ENCODE results near the gene CEACAM19. TPM values are rescaled to one million over a fixed set of nuclear protein-coding genes. Genes with fewer than 3 reads are reported as not detected.

The CEACAM19 gene
- total and polyA plus RNA-seq, 2 donors (not counting 3 experiments of a cell fraction or from before 2014, with no cell fraction given): 9.9 to 14.5 TPM

DNA sequence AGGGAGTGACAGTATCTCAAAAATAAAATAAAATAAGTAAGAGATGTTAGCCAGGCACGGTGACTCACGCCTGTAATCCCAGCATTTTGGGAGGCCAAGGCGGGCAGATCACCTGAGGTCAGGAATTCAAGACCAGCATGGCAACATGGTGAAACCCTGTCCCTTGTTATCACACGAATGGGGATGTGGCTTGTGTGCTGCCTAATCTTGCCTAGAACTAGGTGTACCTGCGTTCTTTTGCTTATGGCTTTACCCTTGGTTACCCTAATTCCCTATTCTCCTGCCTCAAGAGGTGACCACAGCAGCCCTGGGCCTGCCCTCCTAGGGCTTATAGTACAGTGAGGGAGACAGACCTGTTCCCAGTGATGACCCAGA, 33.9 kb upstream of the CEACAM19 start:
- ChIA-PET POLR2A (no interaction called here), CTCF (interaction anchor here (1.1 kb wide), 1 partner anchor 67 kb away, joined by 3 read pairs; no protein-coding TSS in a partner anchor)
- Histone ChIP-seq H3K27ac (ENCODE audit: insufficient read depth, low read depth, low read length) (no peak overlapping the region), H4K20me1 (replicated peaks; ENCODE audit: control insufficient read depth, extremely low read depth, insufficient read depth, low read length) (no peaks in the 10 kb centered on the region), H3K4me3 (replicated peaks in 1 of 3; ENCODE audit: insufficient read depth in 1 of 3, low read depth in 1 of 3, low read length in 3 of 3) (no peak overlapping the region), H2AFZ (ENCODE audit: low read depth, low read length) (no peak overlapping the region), H3K27me3 (ENCODE audit: control insufficient read depth in 2 of 2, insufficient read depth in 2 of 2, low read length in 2 of 2) (no peaks in the 10 kb centered on the region), H3K36me3 (ENCODE audit: control insufficient read depth in 2 of 2, extremely low read depth in 1 of 2, insufficient read depth in 2 of 2, low read length in 2 of 2) (no peaks in the 10 kb centered on the region), H3K9ac (replicated peaks; ENCODE audit: extremely low read depth, insufficient read depth, low read length) (no peak overlapping the region), H3K9me3 (replicated peaks; ENCODE audit: control insufficient read depth, insufficient read depth, low read length) (no peaks in the 10 kb centered on the region), H3K79me2 (ENCODE audit: control insufficient read depth, insufficient read depth, low read length) (no peaks in the 10 kb centered on the region), H3K9me1 (replicated peaks; ENCODE audit: control insufficient read depth, extremely low read depth, insufficient read depth, low read length) (no peaks in the 10 kb centered on the region), H3K4me2 (ENCODE audit: insufficient read depth, low read length) (no peak overlapping the region), H3K4me1 (ENCODE audit: control insufficient read depth, extremely low read depth, insufficient read depth, low read length) (peaks cover 15% of the 10 kb centered on the region)
- no peak for TF ChIP-seq POLR2AphosphoS5 (IDR thresholded peaks at IDR 0.05; ENCODE audit: insufficient read depth, low read depth, low read length)
- no TSS peak for BruUV-seq (replicated peaks)
- dilution Hi-C loops (cut with MboI; ENCODE audit: extremely low pct_ligation_motif_present, low sequenced_read_pairs): no loop called here
- DNase-seq (ENCODE audit: low read depth, low spot score): no peak
- FAIRE-seq: no peak
- intact Hi-C loops (cut with micrococcal nuclease): no loop called here

DNA sequence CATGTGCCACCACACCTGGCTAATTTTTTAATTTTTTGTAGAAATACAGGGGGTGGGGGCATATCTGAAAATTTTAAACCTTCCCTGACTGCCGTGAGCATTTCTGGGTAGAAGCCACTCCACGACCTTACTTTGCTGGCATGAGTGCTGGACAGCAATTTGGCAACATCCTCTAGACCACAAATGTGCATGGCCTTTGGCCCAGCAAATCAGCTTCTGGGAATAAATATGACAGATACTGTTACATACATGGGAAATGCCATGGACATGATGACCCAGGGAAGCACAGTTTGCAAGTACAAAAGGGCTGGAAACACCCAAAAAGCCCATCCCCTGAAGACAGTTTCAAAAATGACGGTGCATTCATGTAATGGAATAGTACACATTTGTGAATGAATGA, 30.8 kb upstream of the CEACAM19 start:
- no peak overlapping the region for H3K9ac ChIP-seq (replicated peaks; ENCODE audit: extremely low read depth, insufficient read depth, low read length)
- H3K9me1 ChIP-seq (replicated peaks; ENCODE audit: control insufficient read depth, extremely low read depth, insufficient read depth, low read length): no peaks in the 10 kb centered on the region
- no peak overlapping the region for H2AFZ ChIP-seq (ENCODE audit: low read depth, low read length)
- TF ChIP-seq POLR2AphosphoS5 (IDR thresholded peaks at IDR 0.05; ENCODE audit: insufficient read depth, low read depth, low read length) (no peak), FOS (IDR thresholded peaks at IDR 0.05; ENCODE audit: borderline replicate concordance, insufficient read depth, low read length) (no peak), EZH2 (IDR thresholded peaks at IDR 0.05; ENCODE audit: borderline replicate concordance, low read depth, low read length, severe bottlenecking) (no peak)
- no peak overlapping the region for H3K27ac ChIP-seq (ENCODE audit: insufficient read depth, low read depth, low read length)
- H3K27me3 ChIP-seq (ENCODE audit: control insufficient read depth in 2 of 2, insufficient read depth in 2 of 2, low read length in 2 of 2): no peaks in the 10 kb centered on the region
- no peak for FAIRE-seq
- dilution Hi-C loops (cut with MboI; ENCODE audit: extremely low pct_ligation_motif_present, low sequenced_read_pairs): no loop called here
- ChIA-PET POLR2A (no interaction called here), CTCF (interaction anchor here (0.7 to 1.2 kb wide), 6 partner anchors 14 to 69 kb away, joined by 3 to 8 read pairs (median 4); no protein-coding TSS in a partner anchor)
- H3K4me2 ChIP-seq (ENCODE audit: insufficient read depth, low read length): no peak overlapping the region
- H3K79me2 ChIP-seq (ENCODE audit: control insufficient read depth, insufficient read depth, low read length): peaks cover 13% of the 10 kb centered on the region
- no peak for DNase-seq (ENCODE audit: low read depth, low spot score)
- no peaks in the 10 kb centered on the region for H3K36me3 ChIP-seq (ENCODE audit: control insufficient read depth in 2 of 2, extremely low read depth in 1 of 2, insufficient read depth in 2 of 2, low read length in 2 of 2)
- no peaks in the 10 kb centered on the region for H4K20me1 ChIP-seq (replicated peaks; ENCODE audit: control insufficient read depth, extremely low read depth, insufficient read depth, low read length)
- H3K4me1 ChIP-seq (ENCODE audit: control insufficient read depth, extremely low read depth, insufficient read depth, low read length): peaks cover 11% of the 10 kb centered on the region
- no TSS peak for BruUV-seq (replicated peaks)
- no peak overlapping the region for H3K4me3 ChIP-seq (replicated peaks in 1 of 3; ENCODE audit: insufficient read depth in 1 of 3, low read depth in 1 of 3, low read length in 3 of 3)
- H3K9me3 ChIP-seq (replicated peaks; ENCODE audit: control insufficient read depth, insufficient read depth, low read length): no peaks in the 10 kb centered on the region
- intact Hi-C loops (cut with micrococcal nuclease): loop anchor here (2.0 kb wide), 1 partner anchor 14 kb away; no protein-coding TSS in a partner anchor
